ENCODE data around the gene SERPINB4.

Gene SERPINB4

GRCh38 chr18:63683890-63684289 lies 39.8 kb upstream of the SERPINB4 start:
- H3K9me3 ChIP-seq (ENCODE audit: control insufficient read depth, insufficient read depth, low read length), result no peaks in the 10 kb centered on the region; the same call in 1 of the 2 replicates
- no peaks in the 10 kb centered on the region for H3K4me1 ChIP-seq (ENCODE audit: control insufficient read depth, low read length)
- no peaks in the 10 kb centered on the region for H3K27me3 ChIP-seq (ENCODE audit: control insufficient read depth, low read length)
- no peaks in the 10 kb centered on the region for H3K9me2 ChIP-seq (replicated peaks; ENCODE audit: control insufficient read depth, low read length)
- H3K4me2 ChIP-seq (ENCODE audit: low read length), result no peak overlapping the region
- H3F3A ChIP-seq (ENCODE audit: control insufficient read depth, insufficient read depth), result no peaks in the 10 kb centered on the region
- H3K36me3 ChIP-seq (ENCODE audit: control insufficient read depth, low read length), result no peaks in the 10 kb centered on the region
- no peak overlapping the region for H3K27ac ChIP-seq (ENCODE audit: low read depth, low read length)
- no peaks in the 10 kb centered on the region for H3K79me2 ChIP-seq (ENCODE audit: control insufficient read depth, low read length)
- H4K20me1 ChIP-seq (ENCODE audit: control insufficient read depth, insufficient read depth, low read depth, low read length), result no peaks in the 10 kb centered on the region
- TF ChIP-seq CTCF (IDR thresholded peaks at IDR 0.05; ENCODE audit: low read depth, low read length, poor library complexity, severe bottlenecking) (no peak), EZH2phosphoT487 (IDR thresholded peaks at IDR 0.05; ENCODE audit: borderline replicate concordance, low read length) (no peak)
- H3K4me3 ChIP-seq (ENCODE audit: low read length), result no peak overlapping the region

- Histone ChIP-seq H3K36me3 (ENCODE audit: control insufficient read depth, low read length) (no peaks in the 10 kb centered on the region), H3K9me2 (replicated peaks; ENCODE audit: control insufficient read depth, low read length) (no peaks in the 10 kb centered on the region), H3K27ac (ENCODE audit: low read depth, low read length) (no peak overlapping the region), H3K4me3 (ENCODE audit: low read length) (no peak overlapping the region), H3F3A (ENCODE audit: control insufficient read depth, insufficient read depth) (no peaks in the 10 kb centered on the region), H4K20me1 (ENCODE audit: control insufficient read depth, insufficient read depth, low read depth, low read length) (no peaks in the 10 kb centered on the region), H3K4me2 (ENCODE audit: low read length) (no peak overlapping the region), H3K79me2 (ENCODE audit: control insufficient read depth, low read length) (no peaks in the 10 kb centered on the region), H3K9me3 (ENCODE audit: control insufficient read depth, insufficient read depth, low read length) (no peaks in the 10 kb centered on the region; the same call in 1 of the 2 replicates), H3K4me1 (ENCODE audit: control insufficient read depth, low read length) (no peaks in the 10 kb centered on the region), H3K27me3 (ENCODE audit: control insufficient read depth, low read length) (no peaks in the 10 kb centered on the region)
- TF ChIP-seq EZH2phosphoT487 (IDR thresholded peaks at IDR 0.05; ENCODE audit: borderline replicate concordance, low read length) (no peak), CTCF (IDR thresholded peaks at IDR 0.05; ENCODE audit: low read depth, low read length, poor library complexity, severe bottlenecking) (no peak)
Measured at GRCh38 chr18:63683152-63683551, 39.1 kb upstream of the SERPINB4 start.

- no peak for TF ChIP-seq CTCF (IDR thresholded peaks at IDR 0.05; ENCODE audit: low read depth, low read length, poor library complexity, severe bottlenecking)
- TF ChIP-seq EZH2phosphoT487 (IDR thresholded peaks at IDR 0.05; ENCODE audit: borderline replicate concordance, low read length), result no peak
Measured at GRCh38 chr18:63681449-63682340, 37.6 kb upstream of the SERPINB4 start.

More at GRCh38 chr18:63681449-63682340, 37.6 kb upstream of the SERPINB4 start:
- Histone ChIP-seq H3K4me3 (ENCODE audit: low read length) (no peak overlapping the region), H3K9me3 (ENCODE audit: control insufficient read depth, insufficient read depth, low read length) (no peaks in the 10 kb centered on the region; the same call in 1 of the 2 replicates), H3K4me1 (ENCODE audit: control insufficient read depth, low read length) (no peaks in the 10 kb centered on the region), H3K9me2 (replicated peaks; ENCODE audit: control insufficient read depth, low read length) (no peaks in the 10 kb centered on the region), H3K79me2 (ENCODE audit: control insufficient read depth, low read length) (no peaks in the 10 kb centered on the region), H4K20me1 (ENCODE audit: control insufficient read depth, insufficient read depth, low read depth, low read length) (no peaks in the 10 kb centered on the region), H3K36me3 (ENCODE audit: control insufficient read depth, low read length) (no peaks in the 10 kb centered on the region), H3K27ac (ENCODE audit: low read depth, low read length) (no peak overlapping the region), H3K27me3 (ENCODE audit: control insufficient read depth, low read length) (no peaks in the 10 kb centered on the region), H3F3A (ENCODE audit: control insufficient read depth, insufficient read depth) (no peaks in the 10 kb centered on the region), H3K4me2 (ENCODE audit: low read length) (no peak overlapping the region)
